WTC11 (cell line): ENCODE results near the gene ABCB11. TPM values are rescaled to one million over a fixed set of nuclear protein-coding genes. Genes with fewer than 3 reads are reported as not detected.

Source experiments
- ATAC-seq: fragments of 200-7000 bp; cut with Tn5 transposase; 2 replicates; pipeline ENCODE4 v1.10.0; 2021; ENCODE audit warnings: mild to moderate bottlenecking, moderate library complexity
- CTCF ChIA-PET: fragments of 300-600 bp; sonication (Branson Sonifier 250); formaldehyde crosslinking; loops from one replicate; lab custom pipeline; 2021; ENCODE audit warnings: antibody characterized with exemption; lab: Charles Lee
- POLR2A ChIA-PET: fragments of 350-600 bp; sonication (Branson Sonifier 250); formaldehyde crosslinking; loops from one replicate; lab custom pipeline; 2021; ENCODE audit warnings: antibody characterized with exemption; lab: Charles Lee
- DNase-seq: peaks from one replicate; pipeline ENCODE4 v3.0.0; 2021; ENCODE audit warnings: low spot score
- H3K27ac Mint-ChIP-seq: 2 replicates; pipeline ENCODE4 v1.8.0; 2021; ENCODE audit warnings: mixed read lengths
- H3K27me3 Mint-ChIP-seq: 2 replicates; pipeline ENCODE4 v1.8.0; 2021; ENCODE audit warnings: low read depth, mild to moderate bottlenecking, moderate library complexity, mixed read lengths
- H3K36me3 Mint-ChIP-seq: 2 replicates; pipeline ENCODE4 v1.8.0; 2021; ENCODE audit warnings: mixed read lengths
- H3K4me1 Mint-ChIP-seq: 2 replicates; pipeline ENCODE4 v1.8.0; 2022; ENCODE audit warnings: mixed read lengths
- H3K4me3 Mint-ChIP-seq: 2 replicates; pipeline ENCODE4 v1.8.0; 2021; ENCODE audit warnings: mild to moderate bottlenecking, moderate library complexity, mixed read lengths
- H3K9me3 Mint-ChIP-seq: 2 replicates; pipeline ENCODE4 v1.8.0; 2021; ENCODE audit warnings: mixed read lengths
- AFF4 ChIP-seq: sonication (generic); formaldehyde crosslinking; IDR thresholded peaks from 2 replicates; pipeline ENCODE4 v1.8.1; 2023; ENCODE audit warnings: mild to moderate bottlenecking, missing genetic modification reagents, borderline replicate concordance
- ATF2 ChIP-seq: sonication (generic); formaldehyde crosslinking; IDR thresholded peaks from 2 replicates; pipeline ENCODE4 v1.8.1; 2022; ENCODE audit warnings: low read depth, missing genetic modification reagents, borderline replicate concordance
- CDX4 ChIP-seq: fragments of 250-450 bp; sonication (Bioruptor Pico); IDR thresholded peaks from 2 replicates; pipeline ENCODE4 v1.9.0; 2021; ENCODE audit warnings: moderate library complexity, mild to moderate bottlenecking, inconsistent platforms, borderline replicate concordance
- CREB1 ChIP-seq: sonication (generic); formaldehyde crosslinking; IDR thresholded peaks from 2 replicates; pipeline ENCODE4 v1.8.0; 2023; ENCODE audit warnings: mild to moderate bottlenecking, missing genetic modification reagents
- CTCF ChIP-seq: fragments of 200-600 bp; IDR thresholded peaks from 2 replicates; pipeline ENCODE4 v1.8.0; 2022; ENCODE audit warnings: antibody characterized with exemption
- E2F1 ChIP-seq: sonication (generic); formaldehyde crosslinking; IDR thresholded peaks from 2 replicates; pipeline ENCODE4 v1.8.0; 2022; ENCODE audit warnings: mild to moderate bottlenecking, missing genetic modification reagents
- E2F5 ChIP-seq: sonication (generic); formaldehyde crosslinking; IDR thresholded peaks from 2 replicates; pipeline ENCODE4 v1.8.1; 2022; ENCODE audit warnings: mild to moderate bottlenecking, moderate library complexity, missing genetic modification reagents
- FOXJ3 ChIP-seq: sonication (generic); formaldehyde crosslinking; IDR thresholded peaks from 2 replicates; pipeline ENCODE4 v1.9.0; 2021; ENCODE audit warnings: missing genetic modification reagents, mild to moderate bottlenecking, borderline replicate concordance
- FOXP4 ChIP-seq: sonication (generic); formaldehyde crosslinking; IDR thresholded peaks from 2 replicates; pipeline ENCODE4 v1.8.0; 2022; ENCODE audit warnings: mild to moderate bottlenecking, missing genetic modification reagents
- GRHL2 ChIP-seq: fragments of 250-450 bp; sonication (Bioruptor Pico); IDR thresholded peaks from 2 replicates; pipeline ENCODE4 v1.8.0; 2022; ENCODE audit warnings: mild to moderate bottlenecking, moderate library complexity; ENCODE audit not compliant: insufficient replicate concordance, severe bottlenecking
- HMGXB4 ChIP-seq: sonication (generic); formaldehyde crosslinking; IDR thresholded peaks from 2 replicates; pipeline ENCODE4 v1.8.1; 2023; ENCODE audit warnings: mild to moderate bottlenecking, moderate library complexity, missing genetic modification reagents
- IRF1 ChIP-seq: sonication (generic); formaldehyde crosslinking; IDR thresholded peaks from 2 replicates; pipeline ENCODE4 v1.8.0; 2023; ENCODE audit warnings: missing genetic modification reagents
- MYBL2 ChIP-seq: sonication (generic); formaldehyde crosslinking; IDR thresholded peaks from 2 replicates; pipeline ENCODE4 v1.8.1; 2023; ENCODE audit warnings: mild to moderate bottlenecking, moderate library complexity, missing genetic modification reagents
- NFE2L1 ChIP-seq: sonication (generic); formaldehyde crosslinking; IDR thresholded peaks from 2 replicates; pipeline ENCODE4 v1.8.1; 2023; ENCODE audit warnings: missing genetic modification reagents
- TEAD1 ChIP-seq: sonication (generic); formaldehyde crosslinking; IDR thresholded peaks from 2 replicates; pipeline ENCODE4 v1.8.0; 2022; ENCODE audit warnings: mild to moderate bottlenecking, missing genetic modification reagents
- ZBTB21 ChIP-seq: sonication (generic); formaldehyde crosslinking; IDR thresholded peaks from 2 replicates; pipeline ENCODE4 v1.8.1; 2023; ENCODE audit warnings: mild to moderate bottlenecking, missing genetic modification reagents, borderline replicate concordance
- ZNF317 ChIP-seq: sonication (generic); formaldehyde crosslinking; IDR thresholded peaks from 2 replicates; pipeline ENCODE4 v1.8.1; 2023; ENCODE audit warnings: low read depth, mild to moderate bottlenecking, moderate library complexity, missing genetic modification reagents, borderline replicate concordance
- ZNF416 ChIP-seq: fragments of 250-450 bp; sonication (Bioruptor Pico); IDR thresholded peaks from 2 replicates; pipeline ENCODE4 v1.9.0; 2021; ENCODE audit warnings: mild to moderate bottlenecking, inconsistent platforms
- total RNA-seq: library from RNA; stranded (reverse); gene quantifications from 3 replicates; pipeline ENCODE4 v1.2.3, GENCODE V29; 2021

Gene ABCB11
- total RNA-seq, 1 experiment from 2014 or later: 0.77 TPM

- TF ChIP-seq CDX4 (CRISPR knock-in tag): no peak
These were observed 33.3 kb downstream of the ABCB11 start (continued) for GRCh38 chr2:168997794-168998193.

- CTCF ChIA-PET: no interaction called here
- no peaks in the 10 kb centered on the region for H3K27me3 Mint-ChIP-seq
- H3K36me3 Mint-ChIP-seq: no peaks in the 10 kb centered on the region
- TF ChIP-seq FOXP4 (CRISPR knock-in tag) (no peak), IRF1 (CRISPR knock-in tag) (no peak), MYBL2 (no peak), CREB1 (CRISPR knock-in tag) (no peak), GRHL2 (no peak), ZNF416 (CRISPR knock-in tag) (no peak), E2F5 (CRISPR knock-in tag) (no peak), AFF4 (CRISPR knock-in tag) (no peak), HMGXB4 (no peak), ZNF317 (CRISPR knock-in tag) (no peak), ATF2 (no peak), FOXJ3 (CRISPR knock-in tag) (no peak), NFE2L1 (CRISPR knock-in tag) (no peak), ZBTB21 (CRISPR knock-in tag) (no peak), E2F1 (no peak), TEAD1 (no peak), CTCF (no peak)
- H3K27ac Mint-ChIP-seq: no peak overlapping the region
- no peak for ATAC-seq
- H3K4me3 Mint-ChIP-seq: no peak overlapping the region
- POLR2A ChIA-PET: no interaction called here
- no peaks in the 10 kb centered on the region for H3K9me3 Mint-ChIP-seq
- H3K4me1 Mint-ChIP-seq: no peaks in the 10 kb centered on the region
- DNase-seq: no peak
These were observed 34.0 kb downstream of the ABCB11 start for GRCh38 chr2:168997118-168997521.
